Activated CD4-positive, alpha-beta T cell treated with anti-CD3 and anti-CD28 coated beads, Interleukin-2, amount 50 U/mL, for 1 hour (primary cell): ENCODE results near the gene ITGB8.

Experiments used
- DNase-seq: peaks from one replicate; pipeline ENCODE4 v3.0.0-alpha.2; 2020

ITGB8 gene

GRCh38 chr7:20343941-20344340 is 13.2 kb downstream of the ITGB8 start:
- no peak for DNase-seq

DNA sequence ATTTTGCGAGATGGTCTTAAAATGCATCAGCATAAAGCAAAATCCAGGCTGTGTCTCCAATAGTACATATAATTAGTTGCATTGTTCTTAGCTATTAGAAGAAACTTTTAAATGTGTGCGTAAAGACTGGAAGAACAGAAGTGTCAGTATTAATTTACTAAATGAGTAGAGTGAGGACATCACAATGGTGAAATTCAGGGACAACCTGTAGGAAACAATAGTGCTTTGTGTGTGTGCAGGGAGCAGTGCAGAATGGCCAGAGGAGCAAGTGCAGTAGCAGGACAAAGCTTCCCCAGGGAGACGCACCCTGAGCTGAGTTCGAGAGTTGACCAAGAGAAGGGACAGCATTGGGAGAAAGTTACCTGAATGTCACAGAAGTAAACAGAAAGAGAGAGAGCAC is 13.7 kb downstream of the ITGB8 start:
- DNase-seq: no peak

- no peak for DNase-seq
Observed at GRCh38 chr7:20346577-20346976, 15.9 kb downstream of the ITGB8 start.

DNA sequence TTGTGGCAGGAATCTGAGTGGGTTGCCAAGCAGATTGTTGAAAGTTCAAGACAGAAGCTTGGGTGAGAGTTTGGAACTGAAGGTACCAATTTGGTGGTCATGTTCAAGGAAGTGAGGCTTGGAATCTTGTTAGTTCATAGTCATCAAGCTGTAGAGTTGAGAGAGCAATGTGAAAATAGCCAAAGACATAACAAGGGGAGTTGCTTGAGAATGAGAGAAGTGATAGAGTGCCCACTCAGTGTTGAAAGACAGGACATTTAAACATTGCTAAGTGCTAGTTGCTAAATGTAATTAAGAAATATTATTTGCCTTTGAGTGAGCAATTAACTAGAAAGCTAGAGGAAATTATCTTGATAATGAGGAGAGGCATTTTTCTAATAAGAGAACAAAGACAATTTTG is 17.0 kb downstream of the ITGB8 start:
- DNase-seq: no peak

- no peak for DNase-seq
Observed at GRCh38 chr7:20348125-20348807, 17.6 kb downstream of the ITGB8 start.

- no peak for DNase-seq
Observed at GRCh38 chr7:20350518-20350951, 19.8 kb downstream of the ITGB8 start.

- no peak for DNase-seq
Observed at GRCh38 chr7:20350996-20351692, 20.4 kb downstream of the ITGB8 start.

DNA sequence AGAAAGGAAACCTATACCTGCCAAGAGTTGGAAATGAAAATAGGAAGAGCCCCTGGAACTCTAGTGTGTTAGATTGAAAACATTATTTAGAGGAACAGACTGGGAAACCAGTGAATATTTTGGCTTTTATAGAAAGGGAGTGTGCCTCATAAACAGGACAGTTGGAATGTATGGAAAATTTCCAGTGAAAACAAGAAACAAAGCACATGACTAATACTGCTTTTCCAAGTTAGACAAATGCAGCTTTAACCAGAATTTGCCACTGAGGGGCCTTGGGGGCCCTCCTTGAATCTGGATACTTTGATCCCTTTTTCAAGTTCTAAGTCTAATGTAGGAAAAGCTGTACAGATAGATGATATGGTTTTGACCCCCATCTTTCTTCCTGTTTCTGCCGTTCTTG is 21.2 kb downstream of the ITGB8 start:
- no peak for DNase-seq

DNA sequence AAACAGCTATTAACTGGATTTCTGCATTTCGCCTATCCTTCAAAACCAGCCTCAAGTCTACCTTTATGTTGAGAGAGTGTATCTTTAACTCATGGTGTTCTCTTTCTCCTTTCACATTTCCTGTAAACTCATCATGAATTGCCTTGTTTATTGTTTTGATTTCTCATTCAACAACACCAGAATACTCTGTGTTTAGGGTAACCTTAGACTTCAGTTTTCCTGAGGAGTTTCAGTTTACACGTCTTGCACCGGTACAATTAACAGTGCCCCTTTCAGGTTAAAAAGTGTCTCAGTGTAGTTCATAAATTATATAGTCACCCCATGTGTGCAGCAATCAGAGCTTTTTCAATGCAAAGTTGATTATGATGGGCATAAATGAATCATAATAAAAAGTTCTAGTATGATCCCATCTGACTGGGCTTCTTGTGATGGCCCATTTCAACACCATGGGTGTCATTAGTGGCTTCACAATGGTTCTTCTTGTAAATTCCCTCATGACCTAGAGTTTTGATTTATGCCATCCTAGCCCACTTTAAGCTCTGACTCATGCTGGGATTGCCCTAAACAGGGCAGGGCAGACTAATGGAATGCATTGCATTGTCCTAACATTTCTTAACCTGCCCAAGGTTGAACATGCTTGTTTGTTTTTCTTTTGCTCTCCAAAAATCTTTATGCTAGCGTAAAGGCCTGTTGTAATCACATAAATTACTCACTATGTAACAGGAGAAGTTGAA is 22.0 kb downstream of the ITGB8 start:
- no peak for DNase-seq

DNA sequence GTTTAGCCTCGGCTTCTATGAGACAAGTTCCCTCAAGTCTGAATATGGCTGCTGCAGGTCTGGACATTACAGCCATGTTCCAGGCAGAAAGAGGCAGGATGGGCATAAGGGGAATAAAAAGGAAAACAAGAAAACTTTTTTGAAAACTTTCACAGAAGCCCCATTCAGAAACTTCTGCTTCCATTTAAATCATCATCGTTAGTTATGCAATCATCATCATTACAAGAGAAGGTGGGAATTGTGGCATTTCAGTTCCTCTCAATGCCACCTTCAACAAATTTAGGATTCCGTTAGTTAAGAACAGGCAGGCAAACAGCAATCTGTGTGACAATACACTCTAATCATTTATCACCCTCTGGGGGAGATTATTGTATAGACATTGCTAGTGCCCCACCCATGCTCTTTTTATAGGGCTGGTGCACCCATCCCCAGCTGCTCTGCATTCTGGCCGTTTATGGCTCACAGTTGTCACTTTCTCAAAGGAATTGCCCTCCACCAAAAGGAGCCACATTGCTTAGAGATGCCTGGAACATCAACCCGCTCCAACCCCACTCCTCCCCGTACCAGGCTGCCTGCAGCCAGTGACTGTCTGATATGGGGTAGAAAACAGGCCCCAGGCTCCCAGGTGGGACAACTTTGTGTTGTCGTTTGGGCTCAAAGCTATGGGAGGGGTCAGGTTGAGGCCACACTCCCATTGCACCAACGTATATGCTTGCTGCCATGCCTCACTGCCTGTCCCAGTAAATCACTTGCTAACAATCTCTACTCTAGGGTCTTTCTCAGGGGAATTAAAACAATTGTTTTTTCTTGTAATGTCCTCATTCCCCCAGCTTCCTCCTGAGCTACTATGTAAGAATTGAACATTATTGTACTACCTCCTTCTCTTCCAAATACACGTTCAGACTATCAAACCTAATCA is 24.2 kb downstream of the ITGB8 start:
- DNase-seq: no peak

GRCh38 chr7:20358106-20358505 is 27.4 kb downstream of the ITGB8 start:
- DNase-seq: no peak

DNA sequence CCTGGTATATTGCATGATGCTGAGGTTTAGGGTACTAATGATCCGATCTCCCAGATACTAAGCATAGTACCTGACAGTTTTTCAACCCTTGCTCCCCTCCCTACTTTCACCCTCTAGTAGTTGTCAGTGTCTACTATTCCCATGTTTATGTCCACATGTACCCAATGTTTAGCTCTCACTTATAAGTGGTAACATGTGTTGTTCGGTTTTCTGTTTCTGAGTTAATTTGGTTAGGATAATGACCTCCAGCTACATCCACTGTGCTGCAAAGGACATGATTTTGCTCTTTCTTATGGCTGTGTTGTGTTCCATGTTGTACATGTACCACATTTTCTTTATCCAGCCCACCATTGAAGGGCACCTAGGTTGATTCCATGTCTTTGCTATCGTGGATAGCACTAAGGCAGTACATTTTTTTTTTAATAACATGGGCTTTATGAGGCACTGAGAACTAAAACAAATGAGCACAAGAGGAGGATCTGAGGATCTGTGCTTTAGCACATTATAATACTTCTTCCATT is 28.1 kb downstream of the ITGB8 start:
- DNase-seq: no peak

GRCh38 chr7:20359341-20359963 is 28.8 kb downstream of the ITGB8 start:
- no peak for DNase-seq

DNA sequence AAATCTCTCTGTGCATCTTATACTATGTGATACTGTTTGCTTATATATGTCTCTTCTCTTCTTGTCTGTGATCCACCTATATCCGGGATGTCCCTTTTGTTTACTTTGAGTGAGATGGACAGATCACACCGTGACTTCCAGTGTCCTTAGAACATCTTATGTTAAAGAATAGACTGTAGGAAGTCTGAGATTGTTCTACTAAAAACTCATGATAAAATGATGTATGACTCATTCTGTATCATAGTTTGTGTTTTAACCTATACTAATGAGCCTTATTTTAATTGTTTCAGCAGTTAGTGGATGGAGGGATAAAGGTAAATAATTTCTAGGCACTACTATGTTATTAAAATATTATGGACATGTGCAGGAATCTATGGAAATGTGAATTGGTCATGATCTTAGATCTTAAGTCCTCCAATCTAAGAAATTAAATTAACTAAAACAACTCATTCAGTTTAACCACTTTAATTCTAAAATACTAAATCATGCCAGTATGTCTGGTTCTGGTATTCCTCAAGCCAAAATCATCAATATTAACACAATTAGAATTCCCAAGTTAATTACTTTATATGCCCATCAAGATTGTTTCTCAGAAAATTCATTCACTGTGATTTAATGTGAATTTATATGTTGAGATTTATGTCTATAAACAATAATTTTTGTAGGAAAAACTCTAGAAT is 32.0 kb downstream of the ITGB8 start:
- no peak for DNase-seq

DNA sequence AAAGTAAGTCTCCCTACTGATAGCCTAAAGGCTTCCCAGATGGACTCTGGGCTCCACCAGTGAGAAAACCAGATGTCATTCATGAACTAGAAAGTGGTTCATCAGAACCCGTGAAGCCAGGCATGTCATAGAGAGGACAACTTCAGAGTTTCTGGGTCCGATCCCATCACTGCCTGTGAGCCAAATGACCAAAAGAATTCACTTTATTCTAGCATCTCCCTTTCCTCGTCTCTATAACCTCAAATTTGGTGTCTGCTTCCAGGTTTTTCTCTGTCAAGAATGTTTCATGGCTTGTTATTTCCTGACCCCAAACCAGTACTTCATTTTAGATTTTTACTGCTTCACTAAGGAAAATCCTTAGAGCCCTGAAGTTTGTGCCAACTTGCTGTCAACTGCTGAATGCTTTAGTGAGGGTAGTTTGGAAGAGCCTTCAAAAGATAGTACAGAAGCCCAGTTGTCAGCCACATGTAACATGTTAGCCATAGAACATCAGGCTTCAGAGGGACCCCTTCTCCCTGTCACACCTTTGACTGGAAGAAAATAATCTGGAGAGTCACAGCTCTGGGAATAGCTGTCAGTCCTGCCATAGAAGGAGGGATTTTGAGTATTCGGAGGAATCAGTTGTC is 34.0 kb downstream of the ITGB8 start:
- no peak for DNase-seq

- no peak for DNase-seq
Observed at GRCh38 chr7:20365486-20365885, 34.8 kb downstream of the ITGB8 start.

- no peak for DNase-seq
Observed at GRCh38 chr7:20374399-20374798, 43.7 kb downstream of the ITGB8 start.

GRCh38 chr7:20376796-20377195 is 46.1 kb downstream of the ITGB8 start:
- no peak for DNase-seq

- DNase-seq: no peak
Observed at GRCh38 chr7:20381406-20382034, 50.8 kb downstream of the ITGB8 start.

DNA sequence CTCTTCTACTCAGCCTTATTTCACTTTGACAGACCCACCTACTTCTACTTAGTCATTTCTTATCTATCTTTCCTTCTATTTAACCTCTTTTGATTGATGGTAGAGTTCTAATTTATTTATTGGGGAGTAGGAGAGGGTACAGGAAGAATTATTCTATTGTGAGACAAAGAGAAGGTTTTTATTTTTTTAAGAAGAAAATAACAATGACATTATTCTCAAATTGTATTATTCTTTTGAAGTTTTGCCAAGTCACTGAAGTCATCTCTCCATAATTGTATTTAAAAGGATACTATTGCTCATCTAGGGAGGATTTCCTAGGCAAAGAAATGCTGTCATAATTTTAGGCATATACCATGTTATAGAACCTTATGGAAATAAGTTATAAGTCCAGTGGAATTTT is 52.7 kb downstream of the ITGB8 start:
- DNase-seq: no peak

DNA sequence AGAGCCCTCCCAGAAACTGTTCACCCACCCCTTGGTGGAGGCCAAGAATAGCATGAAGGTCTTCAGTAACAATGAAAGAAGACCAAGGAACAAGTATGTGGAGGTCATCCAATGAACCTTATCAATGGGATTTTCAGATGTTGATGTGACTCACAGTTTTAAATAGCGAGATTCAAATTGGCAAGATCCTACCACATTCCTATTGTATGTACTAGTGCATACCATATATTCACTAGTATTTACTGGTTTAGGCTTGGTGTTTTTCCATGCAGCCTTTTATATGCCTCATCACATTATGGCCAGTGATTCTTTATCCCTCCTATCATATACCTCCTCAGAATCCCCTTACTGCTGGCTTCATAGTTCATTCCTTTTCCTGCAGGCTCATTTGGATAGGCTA is 54.4 kb downstream of the ITGB8 start:
- DNase-seq: no peak
